BJ (cell line): ENCODE results near the gene RBM38. TPM values are rescaled to one million over a fixed set of nuclear protein-coding genes. Genes with fewer than 3 reads are reported as not detected.

Experiments used
- CTCF ChIA-PET: fragments of 350-600 bp; formaldehyde crosslinking; extraction: SDS; loops from one replicate; lab custom pipeline; 2021; ENCODE audit warnings: antibody characterized with exemption, inconsistent platforms; lab: Yijun Ruan, JAX
- POLR2A ChIA-PET: fragments of 300-600 bp; sonication (Branson Sonifier 250); formaldehyde crosslinking; extraction: SDS; loops from one replicate; lab custom pipeline; 2021; ENCODE audit warnings: antibody characterized with exemption; lab: Charles Lee
- DNase-seq: peaks from one replicate; pipeline ENCODE4 v3.0.0-alpha.2; 2011; ENCODE audit warnings: low read depth
- H3K27me3 ChIP-seq: 2 replicates; pipeline ENCODE4 v1.6.0; 2011; ENCODE audit warnings: low read length; ENCODE audit not compliant: control insufficient read depth, insufficient read depth
- H3K36me3 ChIP-seq: 2 replicates; pipeline ENCODE4 v1.5.1; 2011; ENCODE audit warnings: low read length; ENCODE audit not compliant: control insufficient read depth, insufficient read depth
- H3K4me3 ChIP-seq: 2 replicates; pipeline ENCODE4 v1.5.1; 2011; ENCODE audit warnings: low read depth, mild to moderate bottlenecking, control low read depth, low read length
- polyA plus RNA-seq: library from polyadenylated mRNA; depleted of rRNA; stranded (reverse); fragments of >200 nt; gene quantifications from 2 replicates; pipeline ENCODE4 v1.2.3, GENCODE V29; 2011
- TF ChIP-seq, protein P1 (sequence below): IDR thresholded peaks from 2 replicates; pipeline ENCODE4 v1.5.1; 2011; ENCODE audit warnings: low read depth, mild to moderate bottlenecking, control low read depth, inconsistent platforms, low read length, moderate library complexity; ENCODE audit not compliant: insufficient read depth

Gene RBM38
- polyA plus RNA-seq, 1 experiment: 5.2 TPM

DNA sequence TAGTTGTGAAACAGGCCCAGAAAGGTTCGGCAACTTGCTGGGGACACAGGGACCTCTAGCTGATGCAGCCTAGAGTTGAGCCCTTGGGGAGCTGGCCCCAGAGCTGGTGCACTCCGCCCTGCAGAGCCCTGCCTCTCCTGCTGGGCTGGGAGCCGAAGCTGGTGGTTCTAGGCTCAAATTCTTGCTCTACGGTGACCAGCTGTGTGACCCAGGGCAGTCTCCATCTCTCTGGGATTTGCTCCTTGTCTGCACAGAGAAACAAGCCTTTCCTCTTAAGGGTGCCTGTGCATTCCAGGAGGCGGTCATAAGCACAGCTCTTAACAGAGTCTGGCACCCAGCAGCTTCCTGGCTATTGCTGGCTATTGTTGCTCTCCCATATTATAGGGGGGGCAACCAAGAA, 47.4 kb downstream of the RBM38 start:
- Histone ChIP-seq H3K27me3 (peaks cover 3% of the 10 kb centered on the region; the same call in 1 of the 2 replicates), H3K36me3 (no peaks in the 10 kb centered on the region), H3K4me3 (no peak overlapping the region)
- TF ChIP-seq, protein P1, sequence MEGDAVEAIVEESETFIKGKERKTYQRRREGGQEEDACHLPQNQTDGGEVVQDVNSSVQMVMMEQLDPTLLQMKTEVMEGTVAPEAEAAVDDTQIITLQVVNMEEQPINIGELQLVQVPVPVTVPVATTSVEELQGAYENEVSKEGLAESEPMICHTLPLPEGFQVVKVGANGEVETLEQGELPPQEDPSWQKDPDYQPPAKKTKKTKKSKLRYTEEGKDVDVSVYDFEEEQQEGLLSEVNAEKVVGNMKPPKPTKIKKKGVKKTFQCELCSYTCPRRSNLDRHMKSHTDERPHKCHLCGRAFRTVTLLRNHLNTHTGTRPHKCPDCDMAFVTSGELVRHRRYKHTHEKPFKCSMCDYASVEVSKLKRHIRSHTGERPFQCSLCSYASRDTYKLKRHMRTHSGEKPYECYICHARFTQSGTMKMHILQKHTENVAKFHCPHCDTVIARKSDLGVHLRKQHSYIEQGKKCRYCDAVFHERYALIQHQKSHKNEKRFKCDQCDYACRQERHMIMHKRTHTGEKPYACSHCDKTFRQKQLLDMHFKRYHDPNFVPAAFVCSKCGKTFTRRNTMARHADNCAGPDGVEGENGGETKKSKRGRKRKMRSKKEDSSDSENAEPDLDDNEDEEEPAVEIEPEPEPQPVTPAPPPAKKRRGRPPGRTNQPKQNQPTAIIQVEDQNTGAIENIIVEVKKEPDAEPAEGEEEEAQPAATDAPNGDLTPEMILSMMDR: no peak
- POLR2A ChIA-PET: no interaction called here
- CTCF ChIA-PET: no interaction called here
- no peak for DNase-seq

DNA sequence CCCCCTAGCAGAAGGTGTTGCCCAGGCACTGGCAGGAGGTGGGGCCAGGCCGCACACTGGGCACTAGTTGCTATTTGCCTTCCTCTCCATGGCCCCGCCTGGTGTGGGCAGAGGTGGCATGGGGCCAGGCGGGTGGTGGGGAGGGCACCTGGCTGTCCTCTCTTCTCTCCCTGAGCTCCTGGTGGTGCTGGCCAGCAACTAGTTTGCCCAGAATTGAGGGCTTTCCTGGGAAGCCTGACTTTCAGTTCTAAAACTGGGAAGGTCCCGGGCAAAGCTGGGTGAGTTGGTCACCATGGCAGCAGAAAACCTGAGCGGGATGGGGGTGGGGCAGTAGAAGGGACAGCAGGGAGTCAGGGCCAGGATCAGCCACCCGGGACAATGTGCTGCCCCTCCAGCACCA, 48.2 kb downstream of the RBM38 start:
- ChIA-PET CTCF (no interaction called here), POLR2A (no interaction called here)
- H3K27me3 ChIP-seq: peaks cover 3% of the 10 kb centered on the region; the same call in 1 of the 2 replicates
- no peaks in the 10 kb centered on the region for H3K36me3 ChIP-seq
- DNase-seq: no peak
- TF ChIP-seq, protein P1: no peak
- no peak overlapping the region for H3K4me3 ChIP-seq

DNA sequence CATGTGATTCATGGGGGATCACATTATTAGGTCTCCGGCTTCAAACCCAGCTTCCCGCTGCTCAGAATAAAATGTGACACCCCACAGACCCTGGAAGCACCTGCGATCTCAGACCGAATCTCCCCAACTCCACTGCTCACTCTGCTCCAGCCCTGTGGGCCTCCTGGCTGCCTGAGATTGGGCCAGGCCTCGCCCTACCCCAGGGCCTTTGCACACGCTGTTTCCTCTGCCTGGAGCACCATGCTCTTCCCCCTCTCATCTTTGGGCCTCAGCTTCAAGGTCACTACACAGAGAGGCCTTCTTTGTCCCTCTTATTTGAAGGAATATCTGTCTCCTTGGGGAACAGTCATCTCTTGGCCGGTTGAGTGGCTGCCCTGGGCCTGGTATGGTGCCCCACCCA, 48.8 kb downstream of the RBM38 start:
- CTCF ChIA-PET: no interaction called here
- POLR2A ChIA-PET: no interaction called here
- no peaks in the 10 kb centered on the region for H3K36me3 ChIP-seq
- TF ChIP-seq, protein P1: no peak
- H3K27me3 ChIP-seq: no peaks in the 10 kb centered on the region; the same call in 1 of the 2 replicates
- no peak overlapping the region for H3K4me3 ChIP-seq
- DNase-seq: no peak

DNA sequence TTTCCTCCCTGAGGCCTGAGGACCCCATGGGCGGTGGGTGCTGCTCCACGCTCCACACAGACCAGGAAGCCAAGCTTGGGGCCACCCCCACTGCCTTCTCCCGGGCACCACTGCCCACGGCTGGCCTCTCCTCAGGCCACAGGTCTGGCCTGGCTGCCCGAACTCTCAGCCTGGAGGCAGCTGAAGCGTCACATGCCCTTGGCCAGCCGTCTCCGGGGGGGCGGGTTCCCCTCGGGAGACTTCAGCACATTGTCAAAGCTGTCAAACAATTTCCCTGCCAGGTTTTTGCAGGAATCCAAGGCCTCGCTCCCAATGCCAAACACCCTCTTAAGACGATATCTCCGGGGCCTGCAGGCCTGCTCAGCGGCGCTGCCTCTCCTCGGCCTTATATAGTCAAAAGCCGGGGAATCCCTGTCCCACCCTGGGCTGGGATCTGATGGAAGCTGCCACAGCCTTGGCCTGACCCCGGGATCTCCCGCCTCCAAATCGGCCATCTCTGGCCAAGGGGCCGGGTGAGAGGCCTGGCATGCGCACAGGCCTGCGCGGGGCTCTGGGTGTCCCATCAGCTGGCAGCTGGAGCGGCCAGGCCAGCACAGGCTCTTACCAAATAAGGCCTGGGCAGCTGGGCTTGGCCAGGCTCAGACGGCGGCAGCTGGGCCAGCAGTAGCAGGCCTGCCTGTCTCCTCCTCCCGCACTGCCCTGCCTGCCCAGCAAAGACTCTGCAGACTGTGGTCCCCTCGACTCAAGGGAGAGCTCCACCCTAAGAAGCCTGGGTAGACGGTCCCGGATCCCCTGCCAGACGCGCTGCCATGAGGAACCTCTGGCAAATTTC, 49.7 kb downstream of the RBM38 start:
- ChIA-PET CTCF (interaction anchor here (0.9 kb wide), 1 partner anchor 28 kb away, joined by 3 read pairs; no protein-coding TSS in a partner anchor), POLR2A (no interaction called here)
- DNase-seq: no peak
- H3K4me3 ChIP-seq: no peak overlapping the region
- no peaks in the 10 kb centered on the region; the same call in 1 of the 2 replicates for H3K27me3 ChIP-seq
- TF ChIP-seq, protein P1: no peak
- H3K36me3 ChIP-seq: no peaks in the 10 kb centered on the region

- CTCF ChIA-PET: interaction anchor here (0.9 kb wide), 1 partner anchor 28 kb away, joined by 3 read pairs; no protein-coding TSS in a partner anchor
- POLR2A ChIA-PET: no interaction called here
- TF ChIP-seq, protein P1: no peak
- Histone ChIP-seq H3K27me3 (no peaks in the 10 kb centered on the region), H3K36me3 (no peaks in the 10 kb centered on the region), H3K4me3 (no peak overlapping the region)
- no peak for DNase-seq
These were observed 50.4 kb downstream of the RBM38 start for GRCh38 chr20:57441510-57442154.
